Choroid plexus epithelial cell (primary cell): ENCODE results near the gene TRIM72.
"Not testable (repeated sequence)": the region's sequence is repeated elsewhere in the genome, so short reads cannot be mapped to it uniquely, and the experiment has no call there.

Experiments used
- DNase-seq: peaks from one replicate; pipeline ENCODE4 v3.0.0-alpha.2; 2010; ENCODE audit warnings: low read depth
- H3K4me3 ChIP-seq: 2 replicates; pipeline ENCODE4 v1.5.1; 2011; ENCODE audit warnings: low read depth, mild to moderate bottlenecking, control low read depth, low read length, moderate library complexity
- TF ChIP-seq, protein P1 (sequence below): conservative IDR thresholded peaks from 2 replicates; pipeline ENCODE4 v1.5.1; 2011; ENCODE audit warnings: low read depth, mild to moderate bottlenecking, control low read depth, inconsistent platforms, low read length, moderate library complexity

TRIM72 gene

DNA sequence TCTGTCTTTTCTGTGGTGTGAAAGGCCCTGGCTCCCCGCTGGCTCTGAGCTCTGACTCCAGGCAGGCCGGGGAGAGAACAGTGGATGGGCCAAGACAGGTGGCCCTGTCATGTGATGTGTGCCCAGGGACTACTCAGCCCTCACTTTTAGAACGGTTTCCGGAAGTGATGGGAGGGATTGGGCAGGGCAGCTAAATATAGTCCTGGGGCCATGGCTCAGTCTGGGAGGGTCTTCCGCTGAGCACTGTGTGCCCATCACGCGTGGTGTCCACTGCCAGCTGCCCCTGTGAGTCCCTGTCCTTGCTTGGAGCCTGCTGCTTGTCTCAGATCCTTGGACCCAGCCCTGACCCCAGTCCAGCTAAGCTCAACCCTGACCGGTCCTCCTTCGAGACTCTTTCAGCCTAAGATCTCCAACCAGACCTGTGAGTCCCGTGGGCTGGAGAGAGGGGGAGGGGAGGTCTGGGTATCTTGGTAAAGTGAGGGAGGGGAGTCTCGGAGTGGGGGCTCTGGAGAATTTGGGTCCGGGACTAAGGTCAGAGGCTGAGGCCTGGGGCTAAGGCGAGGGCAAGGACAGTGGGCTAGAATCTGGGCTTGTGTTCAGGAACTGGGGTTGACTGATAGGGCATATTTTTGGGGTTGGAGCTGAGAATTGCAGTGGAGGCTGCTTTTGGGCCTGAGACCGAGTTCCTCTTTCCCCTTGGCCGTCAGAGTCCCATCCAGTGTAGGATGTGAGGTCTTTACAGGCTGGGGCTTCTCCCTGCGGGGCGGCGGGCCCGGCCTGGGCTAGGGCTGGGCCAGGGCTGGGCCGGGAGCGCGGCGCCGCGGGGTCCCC, at the start of gene TRIM72:
Gene TRIM72 (plus strand): TSS at position 243 of the 831 bp plus-strand sequence. CDS start 620 bp downstream, outside the sequence.
- TF ChIP-seq, protein P1, sequence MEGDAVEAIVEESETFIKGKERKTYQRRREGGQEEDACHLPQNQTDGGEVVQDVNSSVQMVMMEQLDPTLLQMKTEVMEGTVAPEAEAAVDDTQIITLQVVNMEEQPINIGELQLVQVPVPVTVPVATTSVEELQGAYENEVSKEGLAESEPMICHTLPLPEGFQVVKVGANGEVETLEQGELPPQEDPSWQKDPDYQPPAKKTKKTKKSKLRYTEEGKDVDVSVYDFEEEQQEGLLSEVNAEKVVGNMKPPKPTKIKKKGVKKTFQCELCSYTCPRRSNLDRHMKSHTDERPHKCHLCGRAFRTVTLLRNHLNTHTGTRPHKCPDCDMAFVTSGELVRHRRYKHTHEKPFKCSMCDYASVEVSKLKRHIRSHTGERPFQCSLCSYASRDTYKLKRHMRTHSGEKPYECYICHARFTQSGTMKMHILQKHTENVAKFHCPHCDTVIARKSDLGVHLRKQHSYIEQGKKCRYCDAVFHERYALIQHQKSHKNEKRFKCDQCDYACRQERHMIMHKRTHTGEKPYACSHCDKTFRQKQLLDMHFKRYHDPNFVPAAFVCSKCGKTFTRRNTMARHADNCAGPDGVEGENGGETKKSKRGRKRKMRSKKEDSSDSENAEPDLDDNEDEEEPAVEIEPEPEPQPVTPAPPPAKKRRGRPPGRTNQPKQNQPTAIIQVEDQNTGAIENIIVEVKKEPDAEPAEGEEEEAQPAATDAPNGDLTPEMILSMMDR = no peak
- H3K4me3 ChIP-seq = peak within 1 kb of the TSS; percentile 50
- no peak for DNase-seq

GRCh38 chr16:31167315-31167714, 46.6 kb upstream of the TRIM72 start:
- no peak overlapping the region for H3K4me3 ChIP-seq
- TF ChIP-seq, protein P1 = no peak
- no peak for DNase-seq

DNA sequence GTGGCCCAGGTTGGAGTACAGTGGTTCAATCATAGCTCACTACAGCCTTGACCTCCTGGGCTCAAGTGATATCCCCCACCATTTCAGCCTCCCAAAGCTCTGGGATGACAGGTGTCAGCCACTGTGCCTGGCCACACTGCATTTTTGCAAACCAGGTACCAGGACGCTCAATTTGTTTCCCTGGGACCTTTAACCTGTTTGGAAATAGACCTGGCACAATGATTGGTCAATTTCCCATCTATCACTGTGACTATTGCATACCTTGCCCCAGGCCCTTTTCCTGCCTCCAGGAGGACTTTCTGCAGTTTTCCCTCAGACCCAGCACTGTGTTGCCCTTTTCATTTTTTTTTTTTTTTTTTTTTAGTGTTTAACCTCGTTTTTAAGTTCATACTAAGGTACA, 45.1 kb upstream of the TRIM72 start:
- TF ChIP-seq, protein P1 = no peak
- DNase-seq = no peak
- H3K4me3 ChIP-seq = no peak overlapping the region

DNA sequence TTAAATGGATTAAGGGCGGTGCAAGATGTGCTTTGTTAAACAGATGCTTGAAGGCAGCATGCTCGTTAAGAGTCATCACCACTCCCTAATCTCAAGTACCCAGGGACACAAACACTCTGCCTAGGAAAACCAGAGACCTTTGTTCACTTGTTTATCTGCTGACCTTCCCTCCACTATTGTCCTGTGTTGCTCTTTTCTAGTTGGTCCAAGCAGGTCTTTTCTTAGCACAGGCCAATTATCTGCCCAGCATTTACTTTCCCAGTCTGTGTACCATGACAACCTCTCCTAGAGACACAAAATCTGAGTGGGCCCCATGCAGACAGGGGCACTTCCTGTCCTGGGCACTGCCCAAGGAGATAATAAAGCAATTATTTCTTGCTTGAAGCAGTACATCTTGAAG, 43.9 kb upstream of the TRIM72 start:
- DNase-seq, H3K4me3 ChIP-seq: not testable (repeated sequence)

- TF ChIP-seq, protein P1 = no peak
- no peak overlapping the region for H3K4me3 ChIP-seq
- peak; percentile 33 for DNase-seq
Measured at GRCh38 chr16:31177136-31177535, 36.8 kb upstream of the TRIM72 start.

GRCh38 chr16:31179219-31179746, 34.6 kb upstream of the TRIM72 start:
- no peak for DNase-seq
- H3K4me3 ChIP-seq = peak overlapping the region; percentile 98
- TF ChIP-seq, protein P1 = no peak

GRCh38 chr16:31179747-31180459, 34.0 kb upstream of the TRIM72 start, which contains the start of gene FUS:
Gene FUS, plus strand, starts transcription at chr16:31180139. Its CDS starts 76 bp downstream, at chr16:31180215.
- peak within 1 kb of the TSS; percentile 98 for H3K4me3 ChIP-seq
- TF ChIP-seq, protein P1 = no peak
- DNase-seq = peak; percentile 94
